PC-9 (cell line): ENCODE data around the gene QPCT. TPM values are rescaled to one million over a fixed set of nuclear protein-coding genes. Genes with fewer than 3 reads are reported as not detected.

Experiments
- BruUV-seq: library from RNA; stranded (reverse); fragments of 400-500 nt; replicated peaks from 2 replicates; lab custom pipeline; 2021; lab: Mats Ljungman, UMichigan
- CTCF ChIA-PET: fragments of 300-600 bp; sonication (Branson Sonifier 250); formaldehyde crosslinking; loops from one replicate; lab custom pipeline; 2022; ENCODE audit warnings: antibody characterized with exemption; lab: Charles Lee
- POLR2A ChIA-PET: fragments of 300-600 bp; sonication (Branson Sonifier 250); formaldehyde crosslinking; loops from one replicate; lab custom pipeline; 2022; ENCODE audit warnings: antibody characterized with exemption; ENCODE audit not compliant: unreplicated experiment; lab: Charles Lee
- DNase-seq, 2 experiments: peaks; one replicate each; pipeline versions ENCODE4 v3.0.0 to v3.0.0-alpha.2; 2015 to 2022; ENCODE audit warnings: mixed read lengths in 1 of 2
- H2AFZ ChIP-seq: fragments of 200-600 bp; sonication (generic); 2 replicates; pipeline ENCODE4 v1.8.1; 2017; ENCODE audit warnings: antibody characterized with exemption
- H3F3A ChIP-seq: fragments of 200-600 bp; sonication (generic); 2 replicates; pipeline ENCODE4 v1.8.1; 2017; ENCODE audit warnings: antibody characterized with exemption, mild to moderate bottlenecking, low read depth; ENCODE audit not compliant: insufficient read depth
- H3K27ac ChIP-seq: fragments of 200-600 bp; sonication (generic); 2 replicates; pipeline ENCODE4 v1.6.1; 2016; ENCODE audit warnings: mixed run types
- H3K27me3 ChIP-seq: fragments of 200-600 bp; sonication (generic); 2 replicates; pipeline ENCODE4 v1.6.1; 2016; ENCODE audit warnings: low read depth, mixed run types; ENCODE audit not compliant: insufficient read depth
- H3K36me3 ChIP-seq: fragments of 200-600 bp; sonication (generic); 2 replicates; pipeline ENCODE4 v1.6.1; 2016; ENCODE audit warnings: low read depth, mixed run types
- H3K4me1 ChIP-seq: fragments of 200-600 bp; sonication (generic); replicated peaks from 2 replicates; pipeline ENCODE4 v1.6.1; 2016; ENCODE audit warnings: mixed run types; ENCODE audit not compliant: insufficient read depth
- H3K4me2 ChIP-seq: fragments of 200-600 bp; sonication (generic); 2 replicates; pipeline ENCODE4 v1.6.1; 2017; ENCODE audit warnings: mixed run types
- H3K4me3 ChIP-seq: fragments of 200-600 bp; sonication (generic); 2 replicates; pipeline ENCODE4 v1.6.1; 2016; ENCODE audit warnings: mixed run types
- H3K79me2 ChIP-seq: fragments of 200-600 bp; sonication (generic); 2 replicates; pipeline ENCODE4 v1.6.1; 2017; ENCODE audit warnings: low read depth, mixed run types
- H3K9me2 ChIP-seq: fragments of 200-600 bp; sonication (generic); 2 replicates; pipeline ENCODE4 v1.8.1; 2017; ENCODE audit warnings: mild to moderate bottlenecking; ENCODE audit not compliant: insufficient read depth
- H3K9me3 ChIP-seq: fragments of 200-600 bp; sonication (generic); 2 replicates; pipeline ENCODE4 v1.8.1; 2016; ENCODE audit warnings: low read depth; ENCODE audit not compliant: insufficient read depth
- H4K20me1 ChIP-seq: fragments of 200-600 bp; sonication (generic); 2 replicates; pipeline ENCODE4 v1.8.1; 2017; ENCODE audit not compliant: insufficient read depth
- CTCF ChIP-seq: fragments of 200-600 bp; sonication (generic); conservative IDR thresholded peaks from 2 replicates; pipeline ENCODE4 v1.6.1; 2017; ENCODE audit warnings: mixed run types, antibody characterized with exemption, mild to moderate bottlenecking, moderate library complexity
- EZH2 ChIP-seq: fragments of 200-600 bp; sonication (generic); IDR thresholded peaks from 2 replicates; pipeline ENCODE4 v1.8.0; 2017; ENCODE audit warnings: antibody characterized with exemption, low read depth
- intact Hi-C: fragments of 100-400 bp; cut with micrococcal nuclease; formaldehyde crosslinking; loops from one replicate; pipeline ENCODE4 v1.10.0; 2022; ENCODE audit not compliant: unreplicated experiment
- total RNA-seq: library from RNA; stranded (reverse); gene quantifications from 2 replicates; pipeline ENCODE4 v1.2.3, GENCODE V29; 2021

The QPCT gene
- total RNA-seq, 1 experiment from 2014 or later: 3.0 TPM

- Histone ChIP-seq H2AFZ (no peak overlapping the region), H3K4me3 (no peak overlapping the region), H3K36me3 (no peaks in the 10 kb centered on the region), H3K4me2 (no peak overlapping the region), H3K79me2 (no peaks in the 10 kb centered on the region), H3K9me3 (no peaks in the 10 kb centered on the region), H3K27ac (no peak overlapping the region), H3K27me3 (no peaks in the 10 kb centered on the region), H3K4me1 (no peaks in the 10 kb centered on the region), H4K20me1 (no peaks in the 10 kb centered on the region), H3K9me2 (no peaks in the 10 kb centered on the region), H3F3A (no peaks in the 10 kb centered on the region)
- TF ChIP-seq CTCF: no peak
- intact Hi-C loops: loop anchor here (10.0 kb wide), 1 partner anchor 166 kb away; no protein-coding TSS in a partner anchor
- ChIA-PET CTCF (no interaction called here), POLR2A (interaction anchor here (0.6 kb wide), 1 partner anchor 19 kb away, joined by 3 read pairs; no protein-coding TSS in a partner anchor)
- BruUV-seq: no TSS peak
- DNase-seq: no peak
These were observed 74.5 kb downstream of the QPCT start for GRCh38 chr2:37418956-37419355.

- Histone ChIP-seq H3K4me1 (no peaks in the 10 kb centered on the region), H3K4me3 (no peak overlapping the region), H3K36me3 (no peaks in the 10 kb centered on the region), H3F3A (no peaks in the 10 kb centered on the region; the same call in 1 of the 2 replicates), H3K27ac (no peak overlapping the region), H4K20me1 (no peaks in the 10 kb centered on the region), H3K4me2 (no peak overlapping the region), H3K27me3 (no peaks in the 10 kb centered on the region), H3K9me3 (no peaks in the 10 kb centered on the region), H3K79me2 (no peaks in the 10 kb centered on the region), H2AFZ (no peak overlapping the region), H3K9me2 (no peaks in the 10 kb centered on the region)
- ChIA-PET CTCF (no interaction called here), POLR2A (no interaction called here)
- BruUV-seq: no TSS peak
- DNase-seq: no peak
- intact Hi-C loops: no loop called here
- TF ChIP-seq EZH2: no peak
- no peak for TF ChIP-seq CTCF
These were observed 77.3 kb downstream of the QPCT start for GRCh38 chr2:37421686-37422085.

- POLR2A ChIA-PET: no interaction called here
- Histone ChIP-seq H3K79me2 (no peaks in the 10 kb centered on the region), H2AFZ (no peak overlapping the region), H3K36me3 (no peaks in the 10 kb centered on the region), H3K9me3 (no peaks in the 10 kb centered on the region), H3K27ac (no peak overlapping the region), H3K4me2 (no peak overlapping the region), H3K27me3 (no peaks in the 10 kb centered on the region), H3K9me2 (no peaks in the 10 kb centered on the region), H4K20me1 (no peaks in the 10 kb centered on the region), H3K4me3 (no peak overlapping the region), H3F3A (no peaks in the 10 kb centered on the region; the same call in 1 of the 2 replicates), H3K4me1 (no peaks in the 10 kb centered on the region)
- no TSS peak for BruUV-seq
- intact Hi-C loops: no loop called here
- CTCF ChIA-PET: no interaction called here
- no peak for DNase-seq
- TF ChIP-seq EZH2 (no peak), CTCF (no peak)
These were observed 78.4 kb downstream of the QPCT start for GRCh38 chr2:37422816-37423215.

Other genes starting within 250 kb of the QPCT start
- gene EIF2AK2, start 187.7 kb upstream of the QPCT start, total RNA-seq: 39.8 and 61.2 TPM in 2 replicates
- not detected in 2 replicates for gene SULT6B1, start 156.0 kb upstream of the QPCT start, total RNA-seq
- gene CEBPZOS, start 148.1 kb upstream of the QPCT start, total RNA-seq: 46.5 and 53.2 TPM in 2 replicates
- 29.2 and 35.7 TPM in 2 replicates for gene CEBPZ, start 113.0 kb upstream of the QPCT start, total RNA-seq
- gene NDUFAF7, start 113.0 kb upstream of the QPCT start, total RNA-seq: 18.8 and 21.9 TPM in 2 replicates
- gene PRKD3, start 19.8 kb upstream of the QPCT start, total RNA-seq: 27.1 and 27.5 TPM in 2 replicates